Activated naive CD8-positive, alpha-beta T cell treated with anti-CD3 and anti-CD28 coated beads for 36 hours (primary cell): ENCODE measurements around the gene CAP1. TPM values are rescaled to one million over a fixed set of nuclear protein-coding genes. Genes with fewer than 3 reads are reported as not detected.
A peak's percentile ranks its signal among the peaks of the same experiment; 100 is the strongest.

Experiments used
- DNase-seq: peaks from one replicate; pipeline ENCODE4 v3.0.0; 2021
- H3K27ac Mint-ChIP-seq: one replicate; pipeline ENCODE4 v1.8.0; 2022; ENCODE audit warnings: mild to moderate bottlenecking, moderate library complexity, mixed read lengths
- H3K27me3 Mint-ChIP-seq: one replicate; pipeline ENCODE4 v1.8.0; 2022; ENCODE audit warnings: mild to moderate bottlenecking, mixed read lengths
- H3K36me3 Mint-ChIP-seq: one replicate; pipeline ENCODE4 v1.8.0; 2021; ENCODE audit warnings: mild to moderate bottlenecking, mixed read lengths
- H3K4me1 Mint-ChIP-seq: one replicate; pipeline ENCODE4 v1.8.0; 2021; ENCODE audit warnings: mixed read lengths
- H3K4me3 Mint-ChIP-seq: one replicate; pipeline ENCODE4 v1.8.0; 2022; ENCODE audit warnings: mild to moderate bottlenecking, moderate library complexity, mixed read lengths
- H3K9me3 Mint-ChIP-seq: one replicate; pipeline ENCODE4 v1.8.0; 2022; ENCODE audit warnings: mixed read lengths
- total RNA-seq, 2 experiments: library from RNA; stranded (reverse); gene quantifications; one replicate each; pipeline ENCODE4 v1.2.3, GENCODE V29; 2021

CAP1 gene
- total RNA-seq, 2 experiments from 2014 or later = 483 to 504 TPM

GRCh38 chr1:40044110-40044509 lies 3.6 kb downstream of the CAP1 start:
- DNase-seq = no peak
- Mint-ChIP-seq H3K36me3 (peaks cover 67% of the 10 kb centered on the region), H3K4me3 (peak overlapping the region; percentile 95), H3K27me3 (no peaks in the 10 kb centered on the region), H3K27ac (peak overlapping the region; percentile 64), H3K4me1 (peaks cover 67% of the 10 kb centered on the region), H3K9me3 (no peaks in the 10 kb centered on the region)

- Mint-ChIP-seq H3K4me3 (peak overlapping the region; percentile 74), H3K36me3 (peaks cover 78% of the 10 kb centered on the region), H3K9me3 (no peaks in the 10 kb centered on the region), H3K27me3 (no peaks in the 10 kb centered on the region), H3K27ac (peak overlapping the region; percentile 81), H3K4me1 (peaks cover 73% of the 10 kb centered on the region)
- no peak for DNase-seq
Observed at GRCh38 chr1:40045182-40045581, 4.7 kb downstream of the CAP1 start.

- Mint-ChIP-seq H3K4me3 (peak overlapping the region; percentile 11), H3K36me3 (peaks cover 82% of the 10 kb centered on the region), H3K4me1 (peaks cover 78% of the 10 kb centered on the region), H3K27ac (peak overlapping the region; percentile 81), H3K9me3 (no peaks in the 10 kb centered on the region), H3K27me3 (no peaks in the 10 kb centered on the region)
- no peak for DNase-seq
Observed at GRCh38 chr1:40045766-40046165, 5.2 kb downstream of the CAP1 start.

- no peak for DNase-seq
- peak overlapping the region; percentile 90 for H3K27ac Mint-ChIP-seq
- peak overlapping the region; percentile 60 for H3K4me3 Mint-ChIP-seq
- H3K36me3 Mint-ChIP-seq = peaks cover 80% of the 10 kb centered on the region
- peaks cover 87% of the 10 kb centered on the region for H3K4me1 Mint-ChIP-seq
- no peaks in the 10 kb centered on the region for H3K27me3 Mint-ChIP-seq
- no peaks in the 10 kb centered on the region for H3K9me3 Mint-ChIP-seq
Observed at GRCh38 chr1:40047276-40047675, 6.7 kb downstream of the CAP1 start.

GRCh38 chr1:40047769-40048168 lies 7.2 kb downstream of the CAP1 start:
- Mint-ChIP-seq H3K36me3 (peaks cover 79% of the 10 kb centered on the region), H3K4me1 (peaks cover 83% of the 10 kb centered on the region), H3K27ac (peak overlapping the region; percentile 90), H3K4me3 (peak overlapping the region; percentile 60), H3K9me3 (no peaks in the 10 kb centered on the region), H3K27me3 (no peaks in the 10 kb centered on the region)
- no peak for DNase-seq

- DNase-seq = no peak
- Mint-ChIP-seq H3K27ac (peak overlapping the region; percentile 94), H3K36me3 (peaks cover 81% of the 10 kb centered on the region), H3K4me3 (peak overlapping the region; percentile 47), H3K27me3 (no peaks in the 10 kb centered on the region), H3K4me1 (peaks cover 82% of the 10 kb centered on the region), H3K9me3 (no peaks in the 10 kb centered on the region)
Observed at GRCh38 chr1:40049725-40050124, 9.2 kb downstream of the CAP1 start.

- peaks cover 79% of the 10 kb centered on the region for H3K36me3 Mint-ChIP-seq
- H3K4me3 Mint-ChIP-seq = peak overlapping the region; percentile 0
- H3K27me3 Mint-ChIP-seq = no peaks in the 10 kb centered on the region
- H3K9me3 Mint-ChIP-seq = no peaks in the 10 kb centered on the region
- H3K4me1 Mint-ChIP-seq = peaks cover 82% of the 10 kb centered on the region
- DNase-seq = no peak
- peak overlapping the region; percentile 84 for H3K27ac Mint-ChIP-seq
Observed at GRCh38 chr1:40050863-40051262, 10.3 kb downstream of the CAP1 start.

- peaks cover 84% of the 10 kb centered on the region for H3K4me1 Mint-ChIP-seq
- H3K27me3 Mint-ChIP-seq = no peaks in the 10 kb centered on the region
- no peaks in the 10 kb centered on the region for H3K9me3 Mint-ChIP-seq
- peaks cover 86% of the 10 kb centered on the region for H3K36me3 Mint-ChIP-seq
- DNase-seq = no peak
- peak overlapping the region; percentile 54 for H3K27ac Mint-ChIP-seq
- H3K4me3 Mint-ChIP-seq = no peak overlapping the region
Observed at GRCh38 chr1:40053138-40053887, 12.8 kb downstream of the CAP1 start.

- Mint-ChIP-seq H3K4me3 (no peak overlapping the region), H3K4me1 (peaks cover 87% of the 10 kb centered on the region), H3K9me3 (no peaks in the 10 kb centered on the region), H3K27me3 (no peaks in the 10 kb centered on the region), H3K36me3 (peaks cover 83% of the 10 kb centered on the region), H3K27ac (peak overlapping the region; percentile 95)
- no peak for DNase-seq
Observed at GRCh38 chr1:40056519-40057309, 16.2 kb downstream of the CAP1 start.

- Mint-ChIP-seq H3K4me1 (peaks cover 87% of the 10 kb centered on the region), H3K9me3 (no peaks in the 10 kb centered on the region), H3K4me3 (no peak overlapping the region), H3K27me3 (no peaks in the 10 kb centered on the region), H3K27ac (peak overlapping the region; percentile 95), H3K36me3 (peaks cover 83% of the 10 kb centered on the region)
- no peak for DNase-seq
Observed at GRCh38 chr1:40057310-40058030, 16.9 kb downstream of the CAP1 start.

GRCh38 chr1:40058097-40058452 lies 17.5 kb downstream of the CAP1 start:
- DNase-seq = no peak
- Mint-ChIP-seq H3K36me3 (peaks cover 80% of the 10 kb centered on the region), H3K4me3 (peak overlapping the region; percentile 32), H3K4me1 (peaks cover 85% of the 10 kb centered on the region), H3K27ac (peak overlapping the region; percentile 95), H3K9me3 (no peaks in the 10 kb centered on the region), H3K27me3 (no peaks in the 10 kb centered on the region)

- Mint-ChIP-seq H3K27me3 (no peaks in the 10 kb centered on the region), H3K4me1 (peaks cover 85% of the 10 kb centered on the region), H3K27ac (peak overlapping the region; percentile 95), H3K4me3 (peak overlapping the region; percentile 61), H3K36me3 (peaks cover 81% of the 10 kb centered on the region), H3K9me3 (no peaks in the 10 kb centered on the region)
- DNase-seq = no peak
Observed at GRCh38 chr1:40058453-40059337, 18.2 kb downstream of the CAP1 start.

- Mint-ChIP-seq H3K4me1 (peaks cover 87% of the 10 kb centered on the region), H3K4me3 (peak overlapping the region; percentile 61), H3K9me3 (no peaks in the 10 kb centered on the region), H3K36me3 (peaks cover 82% of the 10 kb centered on the region), H3K27ac (peak overlapping the region; percentile 95), H3K27me3 (no peaks in the 10 kb centered on the region)
- no peak for DNase-seq
Observed at GRCh38 chr1:40059338-40059959, 18.9 kb downstream of the CAP1 start.
